Activated T-helper 1 cell treated with Interleukin-2 at 50 U/mL for 16 hours (primary cell): ENCODE data around the gene FASLG.
"Not testable (repeated sequence)": the region's sequence is repeated elsewhere in the genome, so short reads cannot be mapped to it uniquely, and the experiment has no call there.

Experiments
- DNase-seq: peaks from one replicate; pipeline ENCODE4 v3.0.0-alpha.2; 2020; ENCODE audit warnings: low read depth

The FASLG gene

DNA sequence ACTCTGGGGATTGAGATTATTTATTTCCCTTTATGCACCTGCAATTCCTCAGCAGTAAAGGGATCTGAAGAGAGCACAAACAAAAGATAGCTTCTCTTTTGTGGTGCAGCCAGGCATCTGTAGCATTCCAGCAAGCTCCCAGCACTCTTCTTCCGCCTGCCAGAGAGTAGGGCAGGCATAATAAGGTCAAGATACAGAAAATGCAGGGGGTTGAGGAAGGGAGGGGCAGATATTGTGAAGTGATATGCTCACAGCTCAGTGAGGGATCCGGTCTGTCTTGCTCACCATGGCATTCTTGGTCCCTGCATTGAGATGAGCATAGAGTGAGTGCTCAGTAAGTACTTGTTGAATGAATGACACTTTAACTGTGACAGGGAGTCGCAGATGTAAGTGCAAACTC lies 23.9 kb downstream of the FASLG start:
- no peak for DNase-seq

GRCh38 chr1:172686143-172686542 lies 27.2 kb downstream of the FASLG start:
- no peak for DNase-seq

DNA sequence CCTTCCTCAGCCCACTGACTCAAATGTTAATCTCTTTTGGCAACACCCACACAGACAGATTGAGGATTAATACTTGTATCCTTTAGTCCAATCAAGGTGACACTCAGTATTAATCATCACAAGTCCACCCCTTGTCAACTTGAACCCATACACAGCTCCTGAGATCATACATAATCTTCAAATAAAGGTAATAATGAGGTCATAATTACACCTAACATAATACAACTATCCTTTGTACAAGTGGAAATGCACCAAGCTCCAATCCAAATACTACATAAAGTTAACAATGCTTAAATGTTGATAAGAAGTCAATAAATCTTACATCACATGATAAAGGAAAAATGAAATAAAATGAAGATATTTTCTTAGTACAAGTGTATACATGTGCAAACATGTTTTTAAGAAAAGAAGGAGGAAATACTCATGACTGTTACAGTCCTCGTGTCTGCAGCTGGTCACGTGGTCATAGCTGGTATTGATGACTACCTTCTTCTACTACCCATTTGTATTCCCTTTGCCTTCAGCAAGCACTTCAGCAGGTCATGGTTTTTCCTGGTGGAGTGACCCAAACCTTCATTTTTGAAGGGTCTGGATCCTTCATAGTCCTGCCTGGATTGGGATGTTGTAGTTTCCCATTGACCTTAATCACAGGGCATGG lies 29.7 kb downstream of the FASLG start:
- DNase-seq = not testable (repeated sequence)

DNA sequence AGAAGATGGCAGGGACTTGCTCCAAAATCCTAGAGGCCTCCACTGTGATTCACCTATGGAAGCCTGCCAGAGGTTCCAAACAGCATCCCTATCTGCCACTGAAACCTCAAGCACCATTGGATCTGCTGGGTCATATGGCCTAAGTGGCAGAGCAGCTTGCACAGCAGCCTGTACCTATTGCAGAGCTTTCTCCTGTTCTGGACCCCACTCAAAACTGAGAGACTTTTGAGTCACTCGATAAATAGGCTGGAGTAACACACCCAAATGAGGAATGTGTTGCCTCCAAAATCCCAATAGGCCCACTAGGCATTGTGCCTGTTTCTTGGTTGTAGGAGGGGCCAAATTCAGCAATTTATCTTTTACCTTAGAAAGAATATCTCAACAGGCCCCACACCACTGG lies 32.0 kb downstream of the FASLG start:
- DNase-seq = not testable (repeated sequence)

DNA sequence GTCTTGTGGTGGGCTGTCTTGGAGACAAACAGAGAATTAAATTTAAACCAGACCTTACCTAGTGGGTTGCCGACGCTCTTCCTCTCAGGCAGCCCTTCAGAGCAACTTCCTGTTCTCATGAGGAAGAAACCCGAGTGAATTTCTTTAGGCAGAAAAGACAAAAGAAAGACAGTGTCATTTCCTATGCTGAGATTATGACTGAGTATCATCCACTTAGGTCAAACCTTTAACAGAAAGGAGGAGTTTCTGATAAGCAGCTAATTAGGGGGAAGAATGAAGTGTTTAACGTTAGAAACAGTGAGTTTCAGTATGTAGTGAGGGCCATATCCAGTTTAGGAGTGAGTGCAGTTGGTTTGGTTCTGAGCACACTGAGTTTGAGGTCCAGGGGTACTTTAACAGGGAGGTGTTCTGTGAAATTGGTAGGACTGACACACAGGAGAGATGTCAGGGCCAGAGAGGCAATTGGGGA lies 38.7 kb downstream of the FASLG start:
- DNase-seq = no peak

DNA sequence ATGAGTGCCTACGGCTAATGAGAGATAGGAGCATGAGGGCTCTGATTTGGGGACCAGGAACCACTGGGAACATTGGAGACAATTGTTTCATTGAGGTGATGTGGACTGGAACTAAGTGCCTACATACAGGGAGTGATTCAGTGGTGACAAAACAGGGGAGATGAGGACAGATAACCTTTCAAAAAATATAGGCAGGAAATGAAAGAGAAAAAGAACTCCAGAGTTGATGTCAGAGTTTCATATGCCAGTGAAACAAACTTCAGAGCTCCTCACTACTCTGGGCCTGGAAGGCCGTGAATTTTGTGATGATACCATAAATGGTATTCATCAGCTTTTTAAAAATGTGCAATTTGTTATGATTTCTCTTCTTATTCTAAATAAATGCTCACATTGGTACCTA lies 39.3 kb downstream of the FASLG start:
- DNase-seq = no peak

DNA sequence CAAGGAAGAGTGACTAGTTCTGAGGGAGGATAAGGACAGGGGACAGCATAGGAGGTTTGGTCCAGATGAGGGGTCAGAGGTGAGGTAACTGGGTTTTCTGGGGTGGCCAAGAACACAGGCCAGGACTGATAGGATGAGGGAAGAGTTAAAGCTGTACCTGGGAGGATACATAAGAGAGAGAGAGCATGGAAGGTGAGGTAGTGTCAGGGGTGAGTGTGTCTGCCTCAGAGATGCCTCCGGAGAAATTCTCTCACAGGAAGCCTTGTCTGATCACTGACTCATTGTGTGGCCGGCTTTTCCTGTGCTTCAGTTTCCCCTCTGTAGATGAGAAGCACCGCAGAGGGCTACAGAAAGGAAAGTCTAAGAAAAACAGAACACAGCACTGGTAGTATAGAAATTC lies 40.2 kb downstream of the FASLG start:
- peak; percentile 57 for DNase-seq

- no peak for DNase-seq
These were observed 40.9 kb downstream of the FASLG start for GRCh38 chr1:172699695-172700227.

DNA sequence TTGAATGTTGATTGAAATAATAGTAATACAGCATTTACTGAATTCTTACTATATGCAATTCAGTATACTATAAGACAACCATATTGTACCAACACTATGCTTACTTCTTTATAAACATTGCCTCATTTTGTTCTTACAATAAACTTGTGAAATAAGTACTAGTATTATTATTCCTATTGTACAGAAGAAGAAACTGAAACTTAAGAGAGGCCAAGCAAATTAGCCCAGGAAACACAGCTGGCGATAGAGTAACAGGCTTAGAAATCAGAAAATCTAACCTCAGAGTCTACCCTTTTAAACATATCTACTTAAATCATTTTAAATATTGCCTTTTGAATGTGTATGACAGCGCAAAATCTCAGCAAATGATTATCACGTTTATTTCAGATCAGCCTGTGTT lies 41.7 kb downstream of the FASLG start:
- no peak for DNase-seq

DNA sequence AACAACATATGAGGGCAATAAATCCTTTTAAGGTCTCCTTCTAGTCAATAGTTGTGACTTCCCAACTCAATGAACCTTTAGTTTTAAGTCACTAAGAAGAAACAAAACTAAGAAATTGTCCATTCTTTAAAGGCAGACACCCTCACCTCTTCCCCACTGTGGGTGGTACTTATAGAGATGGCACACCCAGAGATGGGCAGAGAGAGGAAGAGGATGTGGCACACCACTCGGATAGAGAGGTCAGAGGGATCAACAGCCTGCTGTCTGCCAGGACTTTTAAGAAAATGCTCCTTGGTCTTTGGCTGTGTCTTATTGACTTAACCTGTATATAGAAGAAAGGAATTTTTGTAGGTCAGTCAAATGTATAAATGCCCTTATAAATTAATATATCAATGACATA lies 45.1 kb downstream of the FASLG start:
- no peak for DNase-seq

DNA sequence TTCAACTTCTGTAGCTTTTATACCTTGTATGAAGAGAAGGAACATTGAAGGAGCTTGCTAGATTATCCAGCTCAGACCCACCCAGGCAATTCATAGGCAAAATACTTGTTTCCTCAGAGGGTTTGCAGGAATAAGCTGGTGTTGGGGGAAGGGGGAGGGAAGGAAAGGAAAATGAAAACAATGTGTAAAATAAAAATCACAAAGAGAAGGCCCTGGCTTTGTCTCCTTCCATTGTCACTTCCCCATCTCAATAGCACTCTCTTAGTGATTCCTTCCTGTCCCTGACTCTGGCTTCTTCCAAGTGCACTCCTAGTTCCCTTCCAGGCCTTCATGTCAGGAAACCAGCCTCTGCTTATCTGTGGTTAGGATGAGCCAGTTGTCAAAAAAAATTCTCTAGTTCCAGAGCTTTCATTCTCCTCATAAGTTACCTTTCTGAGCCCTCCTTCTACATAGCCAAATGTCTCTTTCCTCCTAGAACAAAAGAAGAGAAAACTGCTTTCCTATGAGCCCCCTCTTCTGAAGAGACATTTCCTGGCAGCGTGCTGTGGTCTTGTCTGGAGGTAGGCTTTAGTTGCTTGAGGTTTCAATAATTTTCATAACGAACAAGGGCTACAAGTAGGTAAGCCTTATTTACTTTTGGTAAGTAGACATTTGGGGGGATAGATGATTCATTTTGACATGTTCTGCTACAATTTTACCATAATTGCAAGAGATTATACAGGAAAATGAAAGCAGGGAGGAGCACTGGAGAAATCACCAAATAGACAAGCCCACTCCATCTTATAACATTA lies 45.7 kb downstream of the FASLG start:
- no peak for DNase-seq

- DNase-seq = peak; percentile 7
These were observed 49.5 kb downstream of the FASLG start for GRCh38 chr1:172708452-172708851.

GRCh38 chr1:172711558-172711957 lies 52.7 kb downstream of the FASLG start:
- no peak for DNase-seq

GRCh38 chr1:172713466-172713865 lies 54.6 kb downstream of the FASLG start:
- DNase-seq = no peak
